GM21529 (cell line): ENCODE results near the gene ABL1.
"Not testable (repeated sequence)": the region's sequence is repeated elsewhere in the genome, so short reads cannot be mapped to it uniquely, and the experiment has no call there.

ENCODE experiments used
- ATAC-seq: cut with Tn5 transposase; IDR thresholded peaks from one replicate; pipeline ENCODE4 v1.9.1; 2021; ENCODE audit not compliant: unreplicated experiment

ABL1 gene

GRCh38 chr9:130900701-130901497 lies 65.8 kb downstream of the ABL1 start:
- no peak for ATAC-seq

GRCh38 chr9:130901498-130902203 lies 66.6 kb downstream of the ABL1 start:
- no peak for ATAC-seq

GRCh38 chr9:130902204-130903185 lies 67.4 kb downstream of the ABL1 start:
- no peak for ATAC-seq

- ATAC-seq, result no peak
Observed at GRCh38 chr9:130903194-130904069, 68.4 kb downstream of the ABL1 start.

GRCh38 chr9:130904070-130905044 lies 69.3 kb downstream of the ABL1 start:
- ATAC-seq, result no peak

- no peak for ATAC-seq
Observed at GRCh38 chr9:130905125-130905901, 70.3 kb downstream of the ABL1 start.

- ATAC-seq, result no peak
Observed at GRCh38 chr9:130905902-130906734, 71.1 kb downstream of the ABL1 start.

- no peak for ATAC-seq
Observed at GRCh38 chr9:130906735-130907416, 71.8 kb downstream of the ABL1 start.

- ATAC-seq, result no peak
Observed at GRCh38 chr9:130908146-130908877, 73.3 kb downstream of the ABL1 start.

GRCh38 chr9:130908878-130909355 lies 73.9 kb downstream of the ABL1 start:
- ATAC-seq, result no peak

- not testable (repeated sequence) for ATAC-seq
Observed at GRCh38 chr9:130910041-130910440, 75.0 kb downstream of the ABL1 start.

GRCh38 chr9:130910670-130911069 lies 75.6 kb downstream of the ABL1 start:
- ATAC-seq, result not testable (repeated sequence)

- no peak for ATAC-seq
Observed at GRCh38 chr9:130911254-130912049, 76.4 kb downstream of the ABL1 start.

- ATAC-seq, result no peak
Observed at GRCh38 chr9:130912932-130913598, 78.0 kb downstream of the ABL1 start.
